ENCODE data around the gene HK2. TPM values are rescaled to one million over a fixed set of nuclear protein-coding genes. Genes with fewer than 3 reads are reported as not detected.
"Not testable (repeated sequence)": the region's sequence is repeated elsewhere in the genome, so short reads cannot be mapped to it uniquely, and the experiment has no call there.

Gene HK2
- total RNA-seq, 4 donors from 2014 or later, result 0.29 to 8.6 (median 1.2) TPM

GRCh38 chr2:74850496-74851190 is 16.7 kb downstream of the HK2 start:
- Histone ChIP-seq H3K4me3 (no peak overlapping the region), H3K36me3 (no peaks in the 10 kb centered on the region), H3K9me3 (no peaks in the 10 kb centered on the region), H3K4me1 (no peaks in the 10 kb centered on the region), H3K27ac (no peak overlapping the region), H3K27me3 (no peaks in the 10 kb centered on the region)
- intact Hi-C loops (cut with DNase I; ENCODE audit: low total_unique reads), result no loop called here
- TF ChIP-seq POLR2A (IDR thresholded peaks at IDR 0.05) (no peak), CTCF (IDR thresholded peaks at IDR 0.05) (no peak)
- DNase-seq, result no peak

GRCh38 chr2:74851191-74851566 is 17.3 kb downstream of the HK2 start:
- no peak overlapping the region for H3K4me3 ChIP-seq
- H3K4me1 ChIP-seq, result no peaks in the 10 kb centered on the region
- intact Hi-C loops (cut with DNase I; ENCODE audit: low total_unique reads), result no loop called here
- no peak for DNase-seq
- no peak overlapping the region for H3K27ac ChIP-seq
- TF ChIP-seq POLR2A (IDR thresholded peaks at IDR 0.05) (no peak), CTCF (IDR thresholded peaks at IDR 0.05) (no peak)
- H3K27me3 ChIP-seq, result no peaks in the 10 kb centered on the region
- no peaks in the 10 kb centered on the region for H3K9me3 ChIP-seq
- H3K36me3 ChIP-seq, result no peaks in the 10 kb centered on the region

- H3K36me3 ChIP-seq; H3K9me3 ChIP-seq; H3K4me1 ChIP-seq; intact Hi-C loops (cut with DNase I; ENCODE audit: low total_unique reads); H3K27ac ChIP-seq; DNase-seq; H3K27me3 ChIP-seq; H3K4me3 ChIP-seq: not testable (repeated sequence)
These were observed 19.4 kb downstream of the HK2 start for GRCh38 chr2:74853360-74853759.

- intact Hi-C loops (cut with DNase I; ENCODE audit: low total_unique reads), result no loop called here
- no peaks in the 10 kb centered on the region for H3K9me3 ChIP-seq
- H3K4me3 ChIP-seq, result no peak overlapping the region
- TF ChIP-seq POLR2A (IDR thresholded peaks at IDR 0.05) (no peak), CTCF (IDR thresholded peaks at IDR 0.05) (no peak)
- no peaks in the 10 kb centered on the region for H3K4me1 ChIP-seq
- H3K36me3 ChIP-seq, result no peaks in the 10 kb centered on the region
- no peaks in the 10 kb centered on the region for H3K27me3 ChIP-seq
- DNase-seq, result no peak
- no peak overlapping the region for H3K27ac ChIP-seq
These were observed 20.5 kb downstream of the HK2 start for GRCh38 chr2:74854401-74854800.

GRCh38 chr2:74855114-74855707 is 21.3 kb downstream of the HK2 start:
- H3K4me1 ChIP-seq; DNase-seq; intact Hi-C loops (cut with DNase I; ENCODE audit: low total_unique reads); H3K9me3 ChIP-seq; H3K4me3 ChIP-seq; H3K27me3 ChIP-seq; H3K36me3 ChIP-seq; H3K27ac ChIP-seq: not testable (repeated sequence)

GRCh38 chr2:74856004-74856578 is 22.2 kb downstream of the HK2 start:
- H3K27me3 ChIP-seq, result no peaks in the 10 kb centered on the region
- no peak for TF ChIP-seq CTCF (IDR thresholded peaks at IDR 0.05)
- no peak for TF ChIP-seq POLR2A (IDR thresholded peaks at IDR 0.05)
- no peak for DNase-seq
- no peak overlapping the region for H3K4me3 ChIP-seq
- H3K9me3 ChIP-seq, result no peaks in the 10 kb centered on the region
- intact Hi-C loops (cut with DNase I; ENCODE audit: low total_unique reads), result no loop called here
- H3K36me3 ChIP-seq, result no peaks in the 10 kb centered on the region
- no peak overlapping the region for H3K27ac ChIP-seq
- no peaks in the 10 kb centered on the region for H3K4me1 ChIP-seq

Data from uterus (tissue), 4 donors.